Daoy (cell line): ENCODE measurements around the gene AGK. TPM values are rescaled to one million over a fixed set of nuclear protein-coding genes. Genes with fewer than 3 reads are reported as not detected.
A peak's percentile ranks its signal among the peaks of the same experiment; 100 is the strongest.

ENCODE experiments used
- DNase-seq: peaks from one replicate; pipeline ENCODE4 v3.0.0-alpha.2; 2015; ENCODE audit warnings: low read depth
- total RNA-seq: library from RNA; depleted of rRNA; stranded (reverse); fragments of >200 nt; shearing (Covaris generic); gene quantifications from 2 replicates; pipeline ENCODE4 v1.2.3, GENCODE V29; 2014; rRNA removed

Gene AGK, protein sequence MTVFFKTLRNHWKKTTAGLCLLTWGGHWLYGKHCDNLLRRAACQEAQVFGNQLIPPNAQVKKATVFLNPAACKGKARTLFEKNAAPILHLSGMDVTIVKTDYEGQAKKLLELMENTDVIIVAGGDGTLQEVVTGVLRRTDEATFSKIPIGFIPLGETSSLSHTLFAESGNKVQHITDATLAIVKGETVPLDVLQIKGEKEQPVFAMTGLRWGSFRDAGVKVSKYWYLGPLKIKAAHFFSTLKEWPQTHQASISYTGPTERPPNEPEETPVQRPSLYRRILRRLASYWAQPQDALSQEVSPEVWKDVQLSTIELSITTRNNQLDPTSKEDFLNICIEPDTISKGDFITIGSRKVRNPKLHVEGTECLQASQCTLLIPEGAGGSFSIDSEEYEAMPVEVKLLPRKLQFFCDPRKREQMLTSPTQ
- 32.6 and 38.7 TPM in 2 replicates for total RNA-seq

DNA sequence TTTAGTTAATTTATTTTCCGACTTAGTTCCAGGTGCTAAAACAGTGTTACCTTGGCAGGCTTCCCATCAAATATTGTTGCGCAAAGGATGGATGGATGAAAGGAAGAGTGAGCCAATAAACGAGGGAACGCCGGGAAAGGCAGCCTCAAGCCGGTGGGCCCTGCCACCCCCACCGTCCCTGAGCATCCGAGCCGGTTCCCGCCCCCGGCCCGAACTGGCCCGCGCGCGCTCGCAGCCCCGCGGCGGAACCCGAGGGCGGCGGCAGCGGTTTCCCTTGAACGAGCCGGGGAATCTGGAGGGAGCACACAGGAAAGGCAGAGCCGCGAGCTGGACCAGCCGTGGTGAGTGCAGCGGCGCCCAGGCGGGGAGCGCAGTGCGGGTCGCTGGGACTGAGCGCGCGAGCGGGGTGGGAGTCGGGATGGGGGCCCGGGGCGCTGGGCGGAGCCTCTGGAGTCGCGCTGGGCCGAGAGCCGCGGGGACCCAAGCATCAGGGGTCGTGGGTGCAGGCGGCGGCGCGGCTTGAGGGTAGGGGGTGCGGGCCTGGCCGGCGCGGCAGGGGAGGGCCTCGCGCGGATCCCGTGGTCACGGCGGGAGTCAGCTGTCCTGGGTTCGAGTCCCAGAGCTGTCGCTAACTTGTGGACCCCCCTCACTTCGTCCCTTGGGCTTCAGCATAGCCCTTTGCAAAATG lies at the start of gene AGK:
Gene AGK (plus strand): TSS at position 317 of the 688 bp plus-strand sequence. CDS start 4,057 bp downstream, outside the sequence.
- DNase-seq: peak; percentile 81

DNA sequence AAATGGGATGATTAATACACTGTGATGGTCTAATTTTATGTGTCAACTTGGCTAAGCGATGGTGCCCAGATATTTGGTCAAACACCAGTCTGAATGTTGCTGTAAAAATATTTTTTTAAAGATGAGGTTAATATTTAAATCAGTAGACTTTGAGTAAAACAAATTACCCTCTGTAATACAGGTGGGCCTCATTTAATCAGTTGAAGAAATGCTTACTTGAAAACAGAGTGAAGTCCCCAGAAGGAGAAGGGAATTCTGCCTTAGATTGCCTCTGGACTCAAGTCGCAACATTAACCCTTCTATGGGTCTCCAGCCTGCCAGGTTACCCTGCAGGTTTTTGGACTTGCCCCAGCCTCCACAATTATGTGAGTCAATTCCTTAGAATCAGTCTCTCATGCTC lies 49.8 kb upstream of the AGK start:
- no peak for DNase-seq

DNA sequence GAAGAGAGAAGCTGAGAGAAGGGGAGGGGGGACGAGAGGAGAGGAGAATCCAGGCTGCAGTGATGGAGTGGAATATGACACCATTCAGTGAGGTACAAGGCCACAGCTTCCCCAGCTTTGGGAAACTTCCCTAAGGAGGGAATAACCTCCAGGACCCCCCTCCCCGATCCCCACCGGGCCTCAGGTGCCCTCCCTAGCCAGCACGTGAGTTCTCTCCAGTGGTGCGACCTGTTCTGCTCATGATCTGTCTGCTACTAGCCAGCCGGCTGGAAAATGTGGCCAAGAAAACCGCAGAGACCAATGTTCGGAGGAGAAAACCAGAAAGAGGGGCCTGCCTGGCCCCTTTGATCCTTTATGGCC lies 39.9 kb upstream of the AGK start:
- no peak for DNase-seq

DNA sequence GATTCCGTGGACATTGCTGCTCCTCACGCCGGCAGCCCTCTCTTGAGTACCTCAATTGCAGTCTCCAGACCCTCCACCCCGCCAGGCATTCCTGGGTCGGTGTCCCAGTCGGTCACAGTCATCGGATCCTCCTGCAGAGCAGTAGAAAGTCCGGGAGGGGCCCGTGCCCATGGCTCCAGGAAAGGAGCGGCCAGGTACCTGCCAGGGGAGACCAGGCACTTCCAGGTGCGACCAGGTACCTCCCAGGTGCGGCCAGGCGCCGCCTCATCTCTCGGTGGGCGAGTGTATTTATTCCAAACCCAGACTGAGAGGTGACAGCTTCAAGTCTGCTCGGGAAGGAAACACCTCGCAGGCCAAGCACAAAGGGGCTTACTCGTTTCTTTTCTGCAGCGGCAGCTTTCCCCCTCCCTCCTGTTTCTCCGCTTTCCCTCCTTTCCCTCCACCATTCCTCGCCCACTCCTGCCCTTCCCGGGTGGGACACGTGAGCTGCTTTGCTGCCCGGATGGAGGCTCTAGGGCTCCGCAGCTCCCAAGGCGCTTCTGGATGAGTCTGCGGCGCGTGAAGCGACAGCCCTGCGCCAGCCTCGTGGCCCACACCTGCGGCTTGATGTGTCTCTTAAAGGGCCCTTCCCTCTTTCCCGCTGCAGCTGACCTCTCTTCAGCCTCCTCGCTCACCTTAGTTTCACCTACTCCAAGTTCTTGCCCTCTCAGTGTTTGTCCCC lies 39.4 kb upstream of the AGK start:
- no peak for DNase-seq

DNA sequence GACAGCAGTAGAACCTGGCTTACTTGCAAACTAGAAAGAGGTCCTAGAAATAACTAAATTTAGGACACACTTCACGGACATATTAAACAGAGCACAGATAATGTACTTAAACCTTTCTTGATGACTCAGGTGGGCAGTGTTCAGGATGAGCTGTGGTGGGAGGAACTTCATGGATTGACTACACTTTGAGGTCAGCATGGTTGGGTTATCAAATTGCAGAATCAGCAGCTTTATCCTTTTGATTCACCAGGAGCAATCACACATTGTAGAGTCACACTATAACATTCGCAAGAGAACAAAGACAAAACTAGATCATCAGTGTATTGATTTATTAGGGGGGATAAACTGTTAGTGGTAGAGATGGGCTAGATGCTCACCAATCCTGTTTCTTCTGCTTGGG lies 38.6 kb upstream of the AGK start:
- DNase-seq: no peak

DNA sequence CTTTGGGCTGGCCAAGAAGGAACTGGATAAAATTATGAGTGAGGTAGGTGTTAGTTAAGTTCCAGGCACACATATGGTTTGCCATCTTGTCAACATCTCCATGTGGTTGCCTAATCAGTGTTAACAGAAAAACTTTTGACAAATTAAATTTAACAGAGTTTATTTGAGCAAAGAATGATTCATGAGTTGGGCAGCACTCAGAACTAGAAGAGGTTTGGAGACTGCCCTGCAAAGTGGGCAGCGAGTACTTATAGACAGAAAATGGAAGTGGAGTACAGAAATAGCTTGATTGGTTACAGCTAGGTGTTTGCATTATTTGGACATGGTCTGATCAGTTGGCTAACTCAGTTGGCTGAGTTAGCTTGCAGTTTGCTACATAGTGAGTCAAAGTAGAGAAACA lies 37.5 kb upstream of the AGK start:
- DNase-seq: no peak

DNA sequence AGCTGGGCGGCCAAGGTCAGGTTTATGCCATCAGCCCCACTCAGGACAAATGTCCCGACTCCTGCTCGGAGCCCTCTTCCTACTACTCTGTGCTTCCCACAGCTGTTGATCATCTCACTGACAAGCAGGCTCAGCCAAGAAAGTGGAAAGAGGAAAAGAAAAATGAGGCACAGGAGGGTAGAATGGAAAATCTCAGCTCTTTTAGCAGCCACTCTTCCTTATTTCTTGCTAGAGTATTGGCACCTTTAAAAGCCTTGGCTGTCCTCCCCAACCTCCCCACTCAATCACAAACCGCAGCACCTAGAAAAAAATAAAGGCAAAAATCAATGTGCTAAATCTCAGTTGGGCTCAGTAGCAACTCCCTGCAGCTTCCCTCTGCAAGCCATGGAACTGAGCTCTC lies 35.3 kb upstream of the AGK start:
- DNase-seq: no peak

DNA sequence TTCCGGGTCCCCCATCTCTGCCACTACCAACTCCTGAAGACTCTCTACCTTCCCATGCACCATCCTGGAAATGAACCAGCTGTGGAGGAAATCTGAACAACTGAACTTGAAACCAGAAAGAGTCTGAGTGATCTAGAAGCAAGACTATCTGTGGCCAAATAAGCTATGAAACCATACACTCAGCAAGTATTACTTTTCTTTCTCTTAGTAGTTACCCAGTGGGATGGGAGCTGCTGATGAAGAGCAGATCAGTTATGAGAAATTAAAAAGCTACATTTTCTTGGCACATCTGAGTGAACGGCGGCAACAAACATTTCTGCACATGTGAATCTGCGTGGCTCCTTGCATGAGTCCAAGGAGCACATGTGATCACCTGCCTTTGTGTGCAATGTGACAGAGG lies 31.6 kb upstream of the AGK start:
- DNase-seq: no peak

DNA sequence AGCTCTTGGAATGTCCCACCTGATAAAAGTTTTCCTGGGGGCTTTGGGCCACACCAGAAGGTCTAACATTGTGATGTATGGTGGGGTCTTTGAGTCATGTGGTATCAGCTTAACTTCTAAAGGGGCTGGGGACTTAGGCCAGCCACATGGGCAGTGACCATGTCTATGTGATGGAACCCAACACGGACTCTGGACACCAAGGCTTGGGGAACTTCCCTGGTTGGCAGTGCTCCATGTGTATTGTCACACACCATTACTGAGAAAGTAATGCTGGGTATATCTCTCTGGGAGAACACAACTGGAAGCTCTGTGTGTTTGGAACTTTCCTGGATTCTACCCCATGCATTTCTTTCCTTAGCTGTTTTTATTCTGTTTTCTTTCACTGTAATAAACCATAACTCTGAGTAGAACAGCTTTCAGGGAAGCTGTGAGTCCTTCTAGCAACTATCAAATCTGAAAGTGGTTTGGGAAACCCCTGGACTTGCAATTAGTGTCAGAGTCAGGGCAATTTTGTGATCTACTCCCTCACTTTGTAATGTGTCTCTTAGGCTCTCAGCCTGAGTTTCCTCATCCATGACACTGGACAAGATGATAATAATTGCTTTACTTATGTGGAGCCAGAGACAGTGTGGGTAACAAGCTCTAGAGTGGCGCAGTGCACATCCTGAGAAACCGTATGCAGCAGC lies 28.4 kb upstream of the AGK start:
- DNase-seq: no peak

DNA sequence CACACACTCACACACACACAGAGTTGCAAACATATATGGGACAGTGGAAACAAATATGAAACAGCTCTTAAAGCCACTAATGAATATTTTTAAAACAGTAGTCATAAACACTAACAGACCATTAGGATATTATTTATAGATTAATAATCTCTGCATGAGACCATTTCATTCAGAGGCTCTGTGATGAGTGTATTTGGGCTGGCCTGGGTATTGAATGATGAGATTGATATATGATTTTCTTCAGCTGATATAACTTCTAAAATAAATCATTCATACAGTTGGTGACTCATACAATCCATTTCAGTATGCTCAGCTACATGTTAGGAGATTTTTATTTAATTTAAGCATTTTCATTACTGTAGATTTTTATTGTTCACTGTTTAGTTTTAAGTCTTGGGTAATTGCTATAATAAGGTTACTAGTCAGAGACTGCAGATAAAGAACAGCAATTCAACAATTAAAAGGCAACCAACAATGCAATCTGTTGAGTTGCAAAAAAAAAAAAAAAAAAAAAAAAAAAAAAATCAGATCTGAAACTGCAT lies 25.2 kb upstream of the AGK start:
- no peak for DNase-seq

DNA sequence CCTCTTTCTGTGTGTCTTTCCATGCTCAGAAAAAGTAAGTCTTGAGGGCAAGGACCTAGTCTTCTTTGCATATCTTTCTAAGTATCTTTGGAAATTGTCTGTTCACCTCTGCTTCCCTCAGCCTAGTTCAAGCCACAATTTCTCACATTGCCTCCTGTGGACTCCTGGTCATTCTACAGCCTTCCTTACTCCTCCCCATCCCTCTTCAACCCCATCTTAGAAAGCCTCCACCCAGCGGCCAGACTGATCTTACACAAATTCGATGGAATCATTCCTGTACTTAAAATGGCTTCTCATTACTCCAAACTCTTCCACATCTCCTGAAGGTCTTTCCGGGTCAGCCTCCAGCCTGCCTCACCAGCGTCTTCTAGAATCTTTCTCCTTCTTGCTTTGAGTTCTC lies 24.1 kb upstream of the AGK start:
- no peak for DNase-seq

DNA sequence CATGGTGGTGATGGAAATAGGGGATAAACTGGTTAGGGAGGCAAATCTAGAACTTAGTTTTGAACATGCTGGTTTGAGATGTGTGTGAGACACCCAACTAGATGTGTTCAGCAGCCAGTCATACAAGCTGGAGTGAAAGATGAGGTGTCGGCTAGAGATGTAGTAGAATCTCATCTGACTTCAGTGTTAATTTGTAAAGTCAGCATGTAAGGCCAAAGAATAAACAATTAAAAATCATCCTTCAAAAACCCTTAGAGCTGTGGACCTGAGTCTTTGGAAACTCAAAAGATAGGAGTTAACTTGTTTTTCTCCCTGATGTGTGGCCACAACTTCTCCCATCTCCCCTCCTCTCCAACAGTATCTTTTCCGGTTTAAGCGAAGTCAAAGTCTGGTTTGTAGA lies 22.8 kb upstream of the AGK start:
- no peak for DNase-seq

DNA sequence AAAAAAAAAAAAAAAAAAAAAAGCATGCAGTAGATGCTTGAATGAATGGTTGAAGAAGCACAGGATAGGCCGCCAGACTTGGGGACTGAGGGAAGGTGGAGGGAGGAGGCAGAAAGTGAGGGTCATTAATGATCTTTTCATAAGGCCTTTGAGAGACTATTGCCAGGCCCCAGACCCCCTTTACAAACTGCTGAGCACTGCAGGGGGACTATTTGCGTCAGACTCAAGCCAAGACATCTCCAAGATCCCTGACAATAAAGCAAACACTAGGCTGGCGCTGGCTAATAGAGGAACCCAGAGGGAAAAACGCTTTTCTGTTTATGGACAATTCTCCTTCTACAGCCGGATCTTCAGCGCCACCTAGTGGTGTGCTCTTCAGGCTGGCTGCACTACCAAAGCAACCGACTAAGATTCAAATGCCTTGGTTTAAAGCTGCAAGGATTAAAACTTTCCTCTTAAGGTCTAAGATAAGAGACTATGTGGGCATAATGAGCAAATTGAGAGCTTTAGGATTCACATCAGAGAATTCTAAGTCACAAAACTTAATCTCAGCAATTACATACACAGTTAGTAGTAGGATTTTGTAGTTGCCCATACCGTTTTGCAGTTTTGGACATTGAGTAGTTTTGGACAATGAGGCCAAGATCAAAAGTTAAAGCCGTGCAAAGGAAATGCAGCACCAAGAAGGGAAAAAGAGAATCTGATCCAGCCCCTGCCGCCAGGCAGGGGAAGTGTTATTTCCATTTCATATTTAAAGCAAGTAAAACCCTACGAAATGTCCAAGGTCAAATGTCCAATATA lies 17.9 kb upstream of the AGK start:
- DNase-seq: peak; percentile 70

DNA sequence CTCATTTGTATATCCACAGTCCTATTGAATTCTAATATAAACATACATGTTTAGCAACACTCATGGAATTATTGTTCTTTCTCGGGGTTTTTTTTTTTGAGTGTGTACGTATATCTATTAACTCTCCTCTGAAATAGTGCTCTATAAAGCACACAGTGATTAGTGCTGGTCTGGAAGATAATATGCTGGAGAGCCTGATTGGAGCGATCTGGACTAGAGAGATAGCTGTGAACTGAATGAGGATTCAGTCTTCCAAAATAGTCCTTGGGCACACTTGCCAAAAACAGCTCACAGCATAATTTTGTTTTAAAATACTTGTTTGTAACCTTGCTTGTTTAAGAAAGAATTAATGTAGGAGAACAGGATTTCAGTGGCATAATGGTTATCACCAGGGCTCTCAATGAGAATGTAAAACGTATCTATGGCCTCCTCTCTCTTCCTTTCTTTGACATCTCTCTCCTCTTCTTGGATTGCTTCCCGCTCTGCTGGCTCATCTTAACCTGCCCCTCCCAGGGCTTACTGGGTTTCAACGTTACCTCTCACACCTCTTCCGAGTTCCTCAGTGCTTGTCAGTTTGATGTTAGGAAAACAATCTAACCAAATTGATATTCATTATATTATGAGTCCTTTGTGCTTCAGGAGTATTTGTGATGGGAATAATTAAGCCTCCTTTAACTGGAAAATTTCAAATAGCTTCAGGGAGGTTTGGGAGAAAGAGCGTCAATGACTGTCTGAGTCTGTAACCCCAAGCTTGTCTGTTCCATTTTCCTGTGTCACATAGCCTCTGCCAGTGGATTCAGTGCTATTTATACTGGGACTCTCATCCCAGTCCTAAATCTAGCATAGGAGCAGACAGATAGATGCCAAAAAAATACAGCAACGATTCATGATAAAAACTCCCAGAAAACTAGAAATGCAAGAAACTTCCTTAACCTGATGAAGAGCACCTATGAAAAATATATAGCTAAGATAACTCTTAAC lies 16.2 kb upstream of the AGK start:
- DNase-seq: no peak

DNA sequence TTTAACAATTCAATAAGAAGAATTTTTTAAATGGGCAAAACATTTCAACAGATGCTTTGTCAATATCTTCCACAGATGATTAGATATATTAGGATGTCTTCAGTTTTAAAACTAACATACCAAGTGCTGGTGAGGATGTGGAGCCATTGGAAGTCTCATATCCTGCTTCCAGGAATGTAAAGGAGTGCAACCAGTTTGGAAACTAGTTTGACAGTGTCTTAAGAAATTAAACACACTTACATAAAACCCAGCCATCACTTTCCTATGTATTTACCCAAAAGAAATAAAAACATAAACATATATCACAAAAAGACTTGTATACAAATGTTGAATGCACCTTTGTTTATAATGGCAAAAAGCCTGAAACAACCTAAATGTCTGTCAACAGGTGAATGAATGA lies 13.3 kb upstream of the AGK start:
- DNase-seq: no peak

DNA sequence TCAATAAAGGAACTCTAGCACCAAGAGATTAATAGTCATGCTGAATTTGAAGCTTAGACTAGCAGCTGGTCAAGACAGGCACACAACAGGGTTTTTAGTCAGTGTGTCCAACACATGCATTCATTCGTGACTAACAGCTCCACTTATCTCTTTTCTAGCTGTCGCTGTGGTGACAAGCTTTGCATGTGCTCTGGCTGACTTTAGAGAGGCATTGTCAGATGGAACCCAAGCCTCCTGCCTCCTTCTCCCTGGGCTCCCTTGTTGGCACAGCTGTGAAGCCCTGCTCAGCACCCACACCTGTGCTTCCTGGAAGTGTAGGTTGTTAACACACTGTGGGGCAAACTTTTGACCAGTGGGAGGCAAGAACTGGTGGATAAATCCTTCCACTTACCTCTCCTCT lies 9.8 kb upstream of the AGK start:
- no peak for DNase-seq

DNA sequence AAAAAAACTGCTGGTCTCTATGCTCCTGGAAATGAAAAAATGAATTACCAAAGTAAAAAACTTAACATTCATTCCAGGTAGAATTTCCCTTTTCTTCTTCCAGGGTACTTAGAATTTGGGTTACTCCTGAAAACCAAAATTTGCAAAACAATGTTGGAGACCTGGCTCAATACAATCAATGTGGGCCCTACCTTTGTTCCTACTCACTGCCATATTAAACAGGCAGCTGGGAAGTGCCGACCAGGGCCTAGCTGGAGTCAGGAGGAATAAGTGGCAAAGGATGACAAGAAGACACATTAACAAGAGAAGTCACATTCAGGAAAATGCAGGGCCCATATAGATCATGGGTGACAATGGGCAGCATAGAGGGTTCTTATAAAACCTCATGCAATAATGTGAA lies 6.4 kb upstream of the AGK start:
- no peak for DNase-seq

DNA sequence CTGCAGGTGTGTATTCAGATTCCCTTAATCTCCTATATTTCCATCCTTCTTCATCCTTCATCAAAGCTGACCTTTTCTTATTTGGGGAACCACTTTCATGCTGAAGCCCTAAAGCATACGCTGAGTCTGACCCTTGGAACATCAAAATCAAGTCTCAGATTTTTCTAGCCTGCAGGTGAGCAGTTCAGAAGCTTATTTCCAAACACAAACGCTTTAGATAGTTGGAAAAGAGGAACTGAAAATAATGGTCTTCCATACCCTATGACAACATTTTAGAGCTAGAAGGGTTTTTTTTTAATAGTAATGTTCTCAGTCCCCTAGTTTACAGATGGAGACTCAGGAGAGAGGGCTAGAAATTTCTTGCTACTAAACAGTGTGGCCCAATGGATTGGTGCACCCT lies 1.6 kb upstream of the AGK start:
- no peak for DNase-seq

DNA sequence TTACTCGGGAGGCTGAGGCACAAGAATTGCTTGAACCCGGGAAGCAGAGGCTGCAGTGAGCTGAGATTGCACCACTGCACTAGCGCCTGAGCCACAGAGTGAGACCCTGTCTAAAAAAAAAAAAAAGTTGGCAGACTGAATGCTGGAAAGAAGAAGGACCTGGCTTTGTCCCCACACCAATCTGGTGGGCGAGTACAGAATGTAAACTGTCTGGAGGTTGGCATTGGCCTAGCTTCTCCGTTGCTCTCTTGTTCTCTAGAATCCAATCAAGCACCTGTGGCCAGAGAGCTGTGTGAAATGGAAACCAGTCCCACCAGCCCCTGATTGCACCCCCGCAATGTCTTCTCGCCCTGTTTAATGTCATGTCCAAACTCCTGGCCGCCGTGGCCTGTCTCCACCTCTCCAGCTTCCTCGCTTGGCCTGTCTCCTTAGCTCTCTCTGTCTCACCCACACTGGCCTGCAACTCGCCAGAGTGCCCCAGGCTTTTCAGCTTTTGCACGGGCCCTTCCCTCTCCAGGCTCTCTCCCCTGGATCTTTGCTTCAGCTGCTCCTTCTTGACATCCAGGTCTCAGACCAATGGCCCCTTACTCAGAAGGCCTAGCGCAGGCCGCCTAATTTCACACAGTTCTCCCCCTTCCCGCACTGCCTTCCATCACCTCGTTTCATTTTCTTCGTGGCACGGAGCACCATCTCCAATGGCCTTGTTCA lies 670 bp upstream of the AGK start:
- no peak for DNase-seq
